Measurements from ENCODE around the gene NME9. TPM values are rescaled to one million over a fixed set of nuclear protein-coding genes. Genes with fewer than 3 reads are reported as not detected.

NME9 gene
- total RNA-seq, 1 experiment from 2014 or later = not detected

DNA sequence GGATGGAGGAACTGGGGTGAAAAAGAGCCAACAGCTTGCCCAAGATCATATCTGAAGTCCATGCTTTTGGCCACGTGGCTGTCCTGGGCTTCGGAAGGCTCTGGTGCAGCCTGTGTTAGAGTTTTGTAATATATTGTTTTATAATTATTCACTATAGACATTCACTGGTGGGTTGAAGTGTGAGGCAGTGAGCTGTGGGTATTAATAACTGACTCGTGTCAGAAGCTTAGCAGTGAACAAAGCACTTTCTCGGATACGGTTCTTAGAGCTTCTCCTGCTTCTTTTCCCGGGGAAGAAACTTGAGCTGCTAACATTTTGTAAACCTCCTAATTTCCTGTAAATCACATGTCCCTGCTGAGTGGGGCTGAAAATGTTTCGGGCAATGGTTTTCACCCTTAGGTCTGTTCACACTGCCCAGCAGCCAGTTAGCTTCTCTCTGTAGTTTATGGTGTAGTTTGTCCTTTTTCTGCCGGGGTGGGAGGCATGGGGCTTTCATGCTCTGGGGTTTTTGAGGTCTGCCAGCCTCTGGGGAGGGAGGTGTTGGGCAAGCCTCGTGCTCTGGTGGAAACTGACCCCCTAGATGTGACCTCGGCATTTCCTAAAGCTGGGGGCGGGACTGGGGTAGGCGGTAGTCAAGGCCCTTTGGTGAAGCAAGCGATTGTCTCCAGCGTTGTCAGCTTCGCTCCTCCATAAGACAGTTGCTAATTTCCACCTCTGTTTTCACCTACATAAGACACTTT is 20.4 kb upstream of the NME9 start:
- CTCF ChIA-PET = interaction anchor here (0.6 to 1.4 kb wide), 3 partner anchors 64 to 573 kb away, joined by 3 to 5 read pairs (median 3); no protein-coding TSS in a partner anchor
- H3K4me1 Mint-ChIP-seq (ENCODE audit: low read depth, unreplicated experiment) = peaks cover 8% of the 10 kb centered on the region
- DNase-seq = no peak
- TSS peak; percentile 24 for BruUV-seq (replicated peaks)
- intact Hi-C loops (cut with micrococcal nuclease; ENCODE audit: unreplicated experiment) = no loop called here
- no peaks in the 10 kb centered on the region for H3K9me3 Mint-ChIP-seq (ENCODE audit: low read depth, unreplicated experiment)
- H3K27ac Mint-ChIP-seq (ENCODE audit: unreplicated experiment) = no peak overlapping the region
- no peak for TF ChIP-seq CTCF (IDR thresholded peaks at IDR 0.05; ENCODE audit: unreplicated experiment)
- peaks cover 21% of the 10 kb centered on the region for H3K36me3 Mint-ChIP-seq (ENCODE audit: insufficient read depth, unreplicated experiment)
- peaks cover 35% of the 10 kb centered on the region for H3K27me3 Mint-ChIP-seq (ENCODE audit: unreplicated experiment)
- no peak overlapping the region for H3K4me3 Mint-ChIP-seq (ENCODE audit: low read depth, unreplicated experiment)

- intact Hi-C loops (cut with micrococcal nuclease; ENCODE audit: unreplicated experiment) = loop anchor here (1.0 kb wide), 1 partner anchor 17 kb away; no protein-coding TSS in a partner anchor
- CTCF ChIA-PET = interaction anchor here (0.6 to 1.4 kb wide), 4 partner anchors 66 to 587 kb away, joined by 3 read pairs; no protein-coding TSS in a partner anchor
- H3K36me3 Mint-ChIP-seq (ENCODE audit: insufficient read depth, unreplicated experiment) = peaks cover 21% of the 10 kb centered on the region
- peaks cover 8% of the 10 kb centered on the region for H3K4me1 Mint-ChIP-seq (ENCODE audit: low read depth, unreplicated experiment)
- BruUV-seq (replicated peaks) = no TSS peak
- H3K27ac Mint-ChIP-seq (ENCODE audit: unreplicated experiment) = no peak overlapping the region
- H3K4me3 Mint-ChIP-seq (ENCODE audit: low read depth, unreplicated experiment) = peak overlapping the region; percentile 82
- TF ChIP-seq CTCF (IDR thresholded peaks at IDR 0.05; ENCODE audit: unreplicated experiment) = no peak
- peaks cover 25% of the 10 kb centered on the region for H3K27me3 Mint-ChIP-seq (ENCODE audit: unreplicated experiment)
- no peaks in the 10 kb centered on the region for H3K9me3 Mint-ChIP-seq (ENCODE audit: low read depth, unreplicated experiment)
- DNase-seq = peak; percentile 36
Measured at GRCh38 chr3:138348754-138349739, 19.4 kb upstream of the NME9 start.

DNA sequence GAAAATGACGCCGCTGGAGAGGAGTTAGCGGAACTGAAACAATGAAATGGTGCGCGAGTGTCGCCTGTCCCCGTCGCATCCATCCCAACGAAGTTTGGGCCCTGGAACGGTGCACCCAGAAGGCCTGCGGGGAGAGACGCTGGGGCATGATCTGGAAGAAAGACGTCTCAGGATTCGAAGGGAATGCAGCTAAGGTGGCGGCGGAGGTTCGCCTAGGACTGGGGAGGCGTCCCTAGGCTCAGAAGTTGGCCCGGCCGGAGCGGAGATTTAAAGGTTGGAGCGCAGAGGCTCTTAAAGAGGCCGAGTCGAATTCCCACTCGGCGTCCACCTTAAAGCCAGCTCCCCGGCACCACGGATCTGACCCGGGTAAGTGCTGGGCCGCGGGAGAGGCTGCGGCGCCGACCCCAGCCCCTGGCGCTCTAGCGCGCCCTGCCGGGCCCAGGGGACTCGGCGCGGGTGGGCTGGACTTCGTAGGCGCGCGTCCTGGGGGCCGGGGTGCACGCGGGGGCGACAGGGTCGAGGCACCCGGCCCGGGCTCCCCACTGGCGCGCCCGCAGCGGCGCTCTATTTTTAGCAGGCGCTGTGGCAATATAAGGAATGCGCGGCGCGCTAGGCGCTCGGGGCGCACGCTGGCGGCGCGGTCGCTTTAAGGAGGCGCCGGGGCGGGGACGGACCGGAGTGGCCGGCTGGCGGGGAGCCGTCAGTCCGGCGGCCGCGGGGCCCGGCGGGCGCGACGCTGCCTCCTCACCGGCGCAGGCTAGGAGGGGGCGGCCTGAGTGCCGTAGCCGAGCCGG is 18.5 kb upstream of the NME9 start, which contains the start of gene MRAS:
TSS of gene MRAS (plus strand) at position 620 of the 794 bp plus-strand sequence. CDS start 24,305 bp downstream, outside the sequence.
- Mint-ChIP-seq H3K4me1 (ENCODE audit: low read depth, unreplicated experiment) (peaks cover 8% of the 10 kb centered on the region), H3K27ac (ENCODE audit: unreplicated experiment) (peak within 1 kb of the TSS; percentile 15), H3K27me3 (ENCODE audit: unreplicated experiment) (peaks cover 16% of the 10 kb centered on the region), H3K9me3 (ENCODE audit: low read depth, unreplicated experiment) (no peaks in the 10 kb centered on the region), H3K36me3 (ENCODE audit: insufficient read depth, unreplicated experiment) (peaks cover 21% of the 10 kb centered on the region), H3K4me3 (ENCODE audit: low read depth, unreplicated experiment) (peak within 1 kb of the TSS; percentile 82)
- no TSS peak for BruUV-seq (replicated peaks)
- TF ChIP-seq CTCF (IDR thresholded peaks at IDR 0.05; ENCODE audit: unreplicated experiment) = peak; percentile 36
- intact Hi-C loops (cut with micrococcal nuclease; ENCODE audit: unreplicated experiment) = loop anchor here (1.0 kb wide), 1 partner anchor 16 kb away; no protein-coding TSS in a partner anchor
- CTCF ChIA-PET = interaction anchor here (0.5 to 1.5 kb wide), 5 partner anchors 19 to 588 kb away, joined by 3 to 4 read pairs (median 3); no protein-coding TSS in a partner anchor
- DNase-seq = peak; percentile 82

All from Calu3 (cell line).